NCI-H146 treated with DMSO at 0.1 percent for 48 hours (cell line): Measurements from ENCODE around the gene MC1R.

Source experiments
- DNase-seq: peaks from one replicate; lab custom pipeline; 2025; ENCODE audit not compliant: unreplicated experiment; lab: John Stamatoyannopoulos, UW

Gene MC1R

DNA sequence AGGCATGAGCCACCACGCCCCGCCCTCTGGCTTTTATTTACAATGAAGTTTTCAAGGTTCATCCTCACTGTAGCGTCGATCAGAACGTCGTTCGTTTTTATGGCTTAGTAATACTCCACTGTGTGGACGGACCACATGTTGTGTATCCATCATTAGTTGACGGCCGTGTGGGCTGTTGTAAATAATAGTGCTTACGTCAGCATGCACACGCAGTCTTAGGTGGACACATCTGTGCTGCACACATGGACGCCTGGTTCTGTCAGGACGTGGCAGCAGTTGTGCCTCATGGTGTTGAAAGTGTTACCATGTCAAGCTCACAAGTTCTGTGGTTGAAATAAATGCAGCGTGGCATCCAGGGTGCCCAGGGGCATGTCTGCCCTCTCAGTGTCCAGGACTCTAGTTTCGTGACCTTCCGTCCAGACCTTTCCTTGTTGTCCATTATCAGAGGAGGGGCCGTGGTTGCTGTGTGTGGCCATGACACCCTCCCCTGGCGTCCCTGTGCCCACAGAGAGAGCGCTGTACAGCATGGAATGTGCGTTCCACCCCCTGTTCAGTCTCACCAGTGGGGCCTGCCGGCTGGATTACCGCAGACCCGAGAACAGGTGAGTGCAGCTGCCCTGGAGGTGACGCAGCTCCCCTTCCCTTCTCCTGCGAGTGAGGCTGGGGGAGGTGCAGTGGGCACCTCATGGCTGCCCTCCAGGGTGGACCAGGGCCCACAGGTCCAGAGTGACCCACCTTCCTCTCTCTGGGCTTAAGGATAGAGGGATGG lies 23.0 kb upstream of the MC1R start:
- DNase-seq, result no peak

- DNase-seq, result no peak
Measured at GRCh38 chr16:89897204-89897603, 21.5 kb upstream of the MC1R start.

DNA sequence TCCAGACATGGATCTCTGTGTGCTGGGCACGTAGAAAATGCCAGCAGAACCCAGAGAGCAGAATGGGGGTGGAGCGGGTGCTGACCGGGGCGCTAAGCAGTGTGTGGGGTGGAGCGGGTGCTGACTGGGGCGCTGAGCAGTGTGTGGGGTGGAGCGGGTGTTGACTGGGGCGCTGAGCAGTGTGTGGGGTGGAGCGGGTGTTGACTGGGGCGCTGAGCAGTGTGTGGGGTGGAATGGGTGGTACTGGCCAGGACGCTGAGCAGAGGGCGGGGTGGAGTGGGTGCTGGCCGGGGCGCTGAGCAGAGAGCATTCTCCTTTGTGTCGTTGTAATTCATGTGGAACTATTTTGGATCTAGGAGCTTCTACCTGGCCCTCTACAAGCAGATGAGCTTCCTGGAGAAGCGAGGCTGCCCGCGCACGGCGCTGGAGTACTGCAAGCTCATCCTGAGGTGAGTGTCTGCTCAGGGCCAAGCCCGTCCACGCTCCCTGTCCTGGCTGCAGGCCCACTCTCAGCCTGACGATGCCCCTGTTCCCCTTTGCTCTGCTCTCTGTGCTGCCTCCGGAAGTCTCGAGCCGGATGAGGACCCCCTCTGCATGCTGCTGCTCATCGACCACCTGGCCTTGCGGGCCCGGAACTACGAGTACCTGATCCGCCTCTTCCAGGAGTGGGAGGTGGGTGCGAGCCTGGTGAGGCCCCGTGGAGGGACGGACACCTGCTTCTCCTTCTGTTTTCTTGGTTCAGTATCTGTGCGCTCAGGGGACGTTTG lies 20.3 kb upstream of the MC1R start:
- DNase-seq, result no peak

DNA sequence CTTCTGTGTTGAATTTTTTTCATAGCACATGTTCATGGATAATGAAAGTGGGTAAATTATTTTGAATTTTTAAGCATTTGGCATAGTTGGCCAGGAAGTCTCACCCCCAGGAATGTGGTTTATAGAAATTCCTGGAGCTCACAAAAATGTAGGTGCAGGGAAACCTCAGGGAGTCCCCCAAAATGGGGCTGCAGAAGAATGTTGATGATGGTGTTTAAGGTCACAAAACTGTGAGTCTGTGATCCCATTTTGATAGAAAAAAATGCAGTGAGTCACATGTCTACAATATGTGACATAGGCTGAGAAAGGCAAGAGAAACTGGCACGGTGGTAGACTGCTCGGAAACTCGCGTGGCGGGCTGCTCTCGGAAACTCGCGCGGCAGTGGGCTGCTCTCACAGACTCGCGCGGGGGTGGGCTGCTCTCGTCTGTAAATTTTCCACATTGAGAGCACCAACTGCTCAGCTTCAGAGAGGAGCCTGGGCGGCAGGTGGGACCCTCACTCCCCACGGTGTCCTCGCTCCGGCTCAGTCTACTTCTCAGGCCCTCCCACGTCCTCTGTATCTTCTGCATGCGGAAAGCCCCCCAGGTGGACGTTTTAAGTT lies 18.7 kb upstream of the MC1R start:
- DNase-seq, result no peak

DNA sequence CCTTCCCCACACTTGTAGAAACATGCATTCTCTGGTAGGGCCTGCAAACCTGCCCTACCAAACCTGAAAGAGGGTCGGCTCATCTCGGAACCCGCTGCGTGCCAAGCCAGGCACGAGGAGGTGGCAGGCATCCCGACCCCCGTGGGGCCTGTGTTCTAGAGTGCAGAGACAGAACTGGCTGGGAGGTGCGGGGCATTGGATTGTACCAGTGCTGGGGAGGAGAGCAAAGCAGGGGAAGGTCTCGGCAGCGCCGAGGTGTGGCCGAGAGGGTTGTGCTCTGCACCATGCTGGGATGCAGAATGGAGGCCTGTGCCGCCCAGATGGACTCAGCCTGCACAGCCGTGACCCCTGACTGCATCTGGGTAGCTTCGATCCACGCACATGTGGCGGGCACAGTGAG lies 17.8 kb upstream of the MC1R start:
- DNase-seq, result no peak

GRCh38 chr16:89902980-89903379 lies 15.7 kb upstream of the MC1R start:
- DNase-seq, result no peak

DNA sequence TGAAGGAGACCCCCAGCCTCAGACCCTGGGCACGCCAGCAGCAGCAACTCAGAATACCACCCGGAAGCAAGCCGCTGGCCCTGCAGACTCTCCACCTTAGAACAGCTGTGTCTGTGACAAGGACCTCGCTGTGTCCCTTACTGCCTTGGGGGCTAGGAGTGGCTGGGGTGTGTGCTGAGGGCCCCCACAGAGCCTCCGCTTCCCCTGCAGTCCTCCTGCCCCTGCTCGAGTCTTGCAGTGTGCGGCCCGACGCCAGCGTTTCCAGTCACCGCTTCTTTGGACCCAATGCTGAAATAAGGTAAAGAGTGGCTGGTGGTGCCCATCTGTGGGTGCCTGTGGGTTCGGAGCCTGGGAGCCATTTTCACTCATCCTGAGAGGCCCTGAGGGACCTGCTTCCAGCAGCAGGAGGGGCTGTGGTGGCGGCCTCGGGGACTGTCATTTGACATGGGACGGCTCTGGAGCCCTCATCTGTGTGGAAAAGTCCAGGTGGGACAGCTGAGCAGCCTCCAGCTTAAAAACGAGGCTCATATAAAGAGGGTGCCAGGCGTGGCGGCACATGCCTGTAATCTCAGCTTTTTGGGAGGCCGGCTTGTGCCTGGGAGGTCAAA lies 14.7 kb upstream of the MC1R start:
- DNase-seq, result no peak

GRCh38 chr16:89904606-89905510 lies 13.8 kb upstream of the MC1R start:
- no peak for DNase-seq

DNA sequence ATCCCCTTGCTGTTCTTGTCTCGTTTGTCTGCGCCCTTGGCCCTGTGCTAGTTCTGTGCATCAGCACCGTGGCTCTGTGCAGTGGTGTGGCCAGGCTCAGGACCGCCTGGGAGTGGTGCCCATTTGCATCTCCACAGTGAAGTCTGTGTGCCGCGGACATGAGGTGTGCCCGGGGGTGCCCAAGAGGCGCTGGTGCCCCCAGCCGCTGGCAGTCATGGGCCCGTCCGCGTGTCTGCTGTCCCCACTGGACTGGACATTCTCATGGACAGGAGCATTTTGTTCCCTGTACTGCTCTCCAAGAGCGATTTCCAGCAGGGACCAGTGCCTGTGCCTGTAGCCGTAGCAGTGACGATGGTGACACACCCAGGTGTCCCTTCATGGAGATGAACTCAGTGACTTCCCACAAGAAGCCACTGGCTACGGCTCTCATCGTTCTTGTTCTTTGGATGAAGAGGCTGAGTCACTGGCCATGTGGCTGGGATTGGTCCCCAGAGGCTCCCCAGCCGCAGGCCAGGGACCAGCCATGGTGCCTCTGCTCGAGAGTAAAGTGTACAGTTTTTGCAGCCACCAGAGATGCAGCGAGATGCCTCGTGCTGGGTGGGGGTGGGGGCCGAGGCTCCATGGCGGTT lies 13.0 kb upstream of the MC1R start:
- no peak for DNase-seq

GRCh38 chr16:89906140-89907025 lies 12.3 kb upstream of the MC1R start:
- no peak for DNase-seq

DNA sequence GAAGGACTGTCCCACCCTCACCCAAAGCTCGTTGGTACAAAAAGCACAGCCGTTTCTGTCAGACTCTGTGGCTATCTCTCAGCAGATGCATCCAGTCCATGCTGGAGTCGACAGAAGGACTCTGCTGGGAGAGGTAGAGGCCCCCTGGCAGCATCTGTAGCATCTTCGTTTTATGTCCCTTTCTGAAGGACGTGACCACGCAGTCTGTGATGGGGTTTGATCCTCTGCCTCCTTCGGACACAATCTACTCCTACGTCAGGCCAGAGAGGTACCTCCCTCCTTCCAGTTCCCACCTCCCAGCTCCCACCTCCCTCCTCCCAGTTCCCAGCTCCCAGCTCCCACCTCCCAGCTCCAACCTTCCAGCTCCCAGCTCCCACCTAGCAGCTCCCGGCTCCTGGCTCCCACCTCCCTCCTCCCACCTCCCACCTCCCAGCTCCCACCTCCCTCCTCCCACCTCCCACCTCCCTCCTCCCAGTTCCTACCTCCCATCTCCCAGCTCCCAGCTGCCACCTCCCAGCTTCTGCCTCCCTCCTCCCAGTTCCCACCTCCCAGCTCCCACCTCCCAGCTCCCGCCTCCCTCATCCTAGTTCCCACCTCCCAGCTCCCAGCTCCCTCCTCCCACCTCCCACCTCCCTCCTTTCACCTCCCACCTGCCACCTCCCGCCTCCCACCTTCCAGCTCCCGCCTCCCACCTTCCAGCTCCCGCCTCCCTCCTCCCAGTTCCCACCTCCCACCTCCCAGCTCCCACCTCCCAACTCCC lies 11.4 kb upstream of the MC1R start:
- no peak for DNase-seq

- no peak for DNase-seq
Measured at GRCh38 chr16:89908236-89908635, 10.4 kb upstream of the MC1R start.

DNA sequence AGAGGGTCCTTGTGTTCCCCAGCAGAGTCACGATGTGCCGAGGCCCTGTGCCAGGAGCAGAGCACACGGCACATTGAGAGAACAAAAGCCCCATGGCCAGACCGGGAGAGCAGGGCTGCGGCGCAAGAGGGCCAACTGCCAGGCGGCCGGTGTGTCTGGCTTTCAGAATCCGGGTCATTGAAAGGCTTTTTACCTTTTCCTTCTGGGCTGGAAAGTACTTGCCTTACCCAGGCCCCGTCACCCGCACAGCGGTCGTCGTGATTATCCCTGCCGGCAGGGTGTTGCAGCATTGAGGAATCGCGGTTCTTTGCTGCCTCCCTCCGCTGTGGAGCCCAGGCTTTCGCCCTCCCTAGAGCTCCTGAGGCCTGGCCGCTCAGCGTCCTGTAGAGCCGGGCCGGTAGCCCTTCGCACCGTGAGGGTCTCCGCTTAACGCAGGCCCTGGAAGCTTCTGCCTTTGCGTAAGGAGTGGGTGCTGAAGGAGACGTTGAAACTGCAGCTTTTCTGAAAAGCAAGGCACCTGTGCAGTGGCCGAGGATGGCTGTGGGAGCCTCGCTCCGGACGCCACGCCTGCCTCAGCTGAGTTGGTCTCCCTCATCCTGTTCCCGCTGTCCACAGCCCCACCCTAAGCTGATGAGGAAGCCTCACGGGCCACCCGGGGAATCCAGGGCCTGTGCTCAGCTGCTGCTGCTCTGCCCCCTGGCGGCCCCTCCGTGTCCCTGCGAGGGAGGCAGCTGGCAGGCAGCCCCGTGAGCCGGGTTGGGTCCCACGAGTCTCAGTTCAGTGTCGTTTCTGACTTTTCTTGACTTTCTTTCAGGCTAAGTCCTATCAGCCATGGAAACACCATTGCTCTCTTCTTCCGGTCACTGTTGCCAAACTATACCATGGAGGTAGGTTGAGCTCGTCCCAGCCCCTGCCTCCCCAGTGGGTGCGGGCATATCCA lies 8.6 kb upstream of the MC1R start:
- no peak for DNase-seq

DNA sequence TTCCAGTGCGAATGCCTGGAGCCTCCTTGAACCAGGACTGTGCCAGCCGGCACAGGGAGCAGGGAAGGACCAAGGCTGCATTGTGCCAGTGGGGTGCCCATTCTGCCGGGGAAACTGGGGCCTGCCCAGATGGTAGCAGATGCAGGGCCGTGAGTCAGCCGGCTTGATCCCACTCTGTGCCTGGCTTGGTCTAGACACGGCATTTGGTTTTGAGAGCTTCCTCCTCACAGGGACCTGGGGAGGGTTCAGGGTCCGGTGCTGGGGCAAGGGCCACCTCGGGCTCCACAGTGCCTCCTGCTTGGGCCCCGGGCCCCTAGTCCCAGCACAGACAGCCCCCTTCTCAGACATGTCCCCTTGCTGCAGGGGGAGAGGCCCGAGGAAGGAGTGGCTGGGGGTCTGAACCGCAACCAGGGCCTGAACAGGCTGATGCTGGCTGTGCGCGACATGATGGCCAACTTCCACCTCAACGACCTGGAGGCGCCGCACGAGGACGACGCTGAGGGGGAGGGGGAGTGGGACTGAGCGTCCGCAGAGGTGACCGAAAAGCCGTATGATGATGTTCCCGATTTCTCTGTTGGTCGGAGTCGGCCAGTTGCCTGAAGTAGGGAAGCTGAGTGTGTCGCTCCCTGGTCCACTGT lies 7.8 kb upstream of the MC1R start:
- no peak for DNase-seq

- no peak for DNase-seq
Measured at GRCh38 chr16:89911375-89911774, 7.3 kb upstream of the MC1R start.

- DNase-seq, result no peak
Measured at GRCh38 chr16:89912143-89912542, 6.5 kb upstream of the MC1R start.

DNA sequence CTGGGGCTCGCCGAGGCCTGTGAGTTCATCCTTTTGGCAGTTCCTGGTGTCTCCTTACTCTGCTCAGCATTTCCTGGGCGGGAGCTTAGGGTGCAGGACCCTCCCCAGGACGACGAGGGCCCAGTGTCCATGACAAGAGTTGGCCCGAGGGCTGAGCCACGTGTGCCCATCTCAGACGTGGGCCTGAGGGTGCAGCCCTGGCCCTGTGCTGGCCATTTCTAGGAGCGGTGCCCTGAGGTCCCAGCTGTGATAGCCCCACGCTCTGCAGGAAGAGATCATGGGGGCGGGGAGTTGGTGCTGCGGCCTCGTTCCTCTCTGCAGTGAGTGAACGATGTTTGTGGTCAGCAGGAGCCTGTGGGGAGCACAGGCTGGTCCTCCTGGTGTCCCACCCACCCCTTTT lies 6.0 kb upstream of the MC1R start:
- no peak for DNase-seq
